Stimulated activated CD4-positive, alpha-beta T cell treated with anti-CD3 and anti-CD28 coated beads, Interleukin-1b, Interleukin-23, amount 100 ng/mL, for 1 hour (primary cell): ENCODE data around the gene PNKD.

Experiments used
- DNase-seq, 2 donors: peaks; one replicate each; pipeline ENCODE4 v3.0.0-alpha.2; 2020; ENCODE audit warnings: low read depth in 2 of 2

The PNKD gene

GRCh38 chr2:218375212-218375611 is 104.9 kb downstream of the PNKD start:
- no peak for DNase-seq

DNA sequence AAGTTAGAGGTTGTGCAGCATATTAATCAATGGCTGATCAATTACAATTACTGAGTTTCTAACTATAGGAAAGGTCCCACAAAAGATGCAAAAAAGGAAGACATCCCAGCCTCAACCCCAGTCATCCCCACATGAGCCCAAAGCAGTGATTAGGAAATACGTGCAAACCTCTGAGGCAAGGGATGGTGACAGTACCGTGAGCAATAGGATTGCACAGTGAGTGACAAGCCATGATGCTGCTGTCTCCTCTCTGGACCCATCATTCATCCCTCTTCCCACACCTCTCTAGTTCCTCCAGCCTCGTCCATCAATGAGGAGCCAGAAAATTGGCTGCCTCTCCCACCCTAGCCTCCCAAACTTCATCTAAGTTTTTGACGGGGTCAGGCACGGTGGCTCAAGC is 107.7 kb downstream of the PNKD start:
- no peak for DNase-seq

DNA sequence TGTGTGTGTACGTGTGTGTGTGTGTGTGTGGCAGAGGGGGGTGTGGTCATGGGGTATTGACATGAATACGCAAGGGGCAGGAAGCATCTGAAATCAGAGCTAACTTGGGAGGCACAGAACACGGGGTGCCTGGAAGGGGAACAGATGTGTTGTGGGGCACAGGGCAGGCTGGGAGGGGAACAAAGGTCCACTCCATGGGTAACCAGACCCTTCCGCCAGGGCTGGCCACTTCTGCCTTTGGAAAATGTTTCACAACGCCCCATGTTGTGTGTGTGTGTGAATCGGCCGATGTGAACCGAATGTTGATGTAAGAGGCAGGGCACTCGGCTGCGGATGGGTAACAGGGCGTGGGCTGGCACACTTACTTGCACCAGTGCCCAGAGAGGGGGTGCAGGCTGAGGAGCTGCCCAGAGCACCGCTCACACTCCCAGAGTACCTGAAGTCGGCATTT is 111.6 kb downstream of the PNKD start, which contains the start of gene SLC11A1:
Gene SLC11A1 (plus strand): TSS at position 358 of the 451 bp plus-strand sequence. CDS start 96 bp downstream, outside the sequence.
- DNase-seq, result no peak

DNA sequence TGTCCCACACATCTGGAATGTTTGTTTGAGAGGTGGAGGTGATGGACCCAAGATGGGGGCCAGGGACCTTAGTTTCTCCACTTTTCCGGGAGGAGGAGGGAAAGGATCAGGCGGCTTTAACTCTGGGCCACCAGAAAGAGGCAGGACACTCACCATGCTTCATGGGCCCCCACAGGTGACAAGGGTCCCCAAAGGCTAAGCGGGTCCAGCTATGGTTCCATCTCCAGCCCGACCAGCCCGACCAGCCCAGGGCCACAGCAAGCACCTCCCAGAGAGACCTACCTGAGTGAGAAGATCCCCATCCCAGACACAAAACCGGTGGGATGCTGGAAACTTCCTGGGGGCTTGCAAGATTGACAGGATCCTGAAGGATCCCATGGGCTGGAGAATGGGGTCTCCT is 112.5 kb downstream of the PNKD start:
- DNase-seq, result no peak

DNA sequence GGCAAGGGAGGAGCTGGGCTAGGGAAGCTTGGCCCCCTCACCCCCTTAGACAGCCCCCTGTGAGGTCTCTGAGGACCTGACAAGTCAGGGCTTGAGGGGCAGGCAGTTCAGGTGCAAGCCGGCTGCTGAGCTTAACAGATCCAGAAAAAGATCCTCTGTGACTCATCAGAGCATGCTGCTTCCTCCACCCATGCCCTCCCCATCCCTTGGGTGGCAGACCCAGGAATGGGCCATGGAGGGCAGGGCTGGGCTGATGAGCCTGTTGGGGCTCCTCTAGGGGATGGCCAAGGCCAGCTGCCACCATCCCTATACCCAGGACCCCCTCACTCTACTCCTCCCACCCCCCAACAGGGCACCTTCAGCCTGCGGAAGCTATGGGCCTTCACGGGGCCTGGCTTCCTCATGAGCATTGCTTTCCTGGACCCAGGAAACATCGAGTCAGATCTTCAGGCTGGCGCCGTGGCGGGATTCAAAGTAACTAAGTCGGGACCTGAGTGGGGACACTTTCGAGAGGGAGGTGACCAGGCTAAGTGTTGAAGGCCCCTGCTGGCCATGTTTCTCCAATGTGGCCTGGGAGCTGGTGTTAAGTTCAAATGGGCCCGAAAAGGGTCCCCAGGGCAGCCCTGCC is 113.7 kb downstream of the PNKD start:
- no peak for DNase-seq

DNA sequence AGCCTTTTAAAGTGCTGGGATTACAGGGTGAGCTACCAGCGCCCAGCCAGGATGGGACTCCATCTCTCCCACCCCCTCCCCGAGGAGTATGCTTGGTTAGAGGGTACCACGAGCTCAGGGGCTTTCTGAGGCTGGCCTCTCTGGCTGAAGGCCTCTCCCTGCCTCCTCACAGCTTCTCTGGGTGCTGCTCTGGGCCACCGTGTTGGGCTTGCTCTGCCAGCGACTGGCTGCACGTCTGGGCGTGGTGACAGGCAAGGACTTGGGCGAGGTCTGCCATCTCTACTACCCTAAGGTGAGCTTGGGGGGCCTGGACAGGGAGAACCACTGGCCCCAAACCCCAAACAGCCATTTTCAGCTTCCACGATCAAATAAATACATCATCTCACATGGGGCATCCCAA is 114.7 kb downstream of the PNKD start:
- DNase-seq, result no peak

GRCh38 chr2:218386505-218387368 is 116.4 kb downstream of the PNKD start:
- no peak for DNase-seq

DNA sequence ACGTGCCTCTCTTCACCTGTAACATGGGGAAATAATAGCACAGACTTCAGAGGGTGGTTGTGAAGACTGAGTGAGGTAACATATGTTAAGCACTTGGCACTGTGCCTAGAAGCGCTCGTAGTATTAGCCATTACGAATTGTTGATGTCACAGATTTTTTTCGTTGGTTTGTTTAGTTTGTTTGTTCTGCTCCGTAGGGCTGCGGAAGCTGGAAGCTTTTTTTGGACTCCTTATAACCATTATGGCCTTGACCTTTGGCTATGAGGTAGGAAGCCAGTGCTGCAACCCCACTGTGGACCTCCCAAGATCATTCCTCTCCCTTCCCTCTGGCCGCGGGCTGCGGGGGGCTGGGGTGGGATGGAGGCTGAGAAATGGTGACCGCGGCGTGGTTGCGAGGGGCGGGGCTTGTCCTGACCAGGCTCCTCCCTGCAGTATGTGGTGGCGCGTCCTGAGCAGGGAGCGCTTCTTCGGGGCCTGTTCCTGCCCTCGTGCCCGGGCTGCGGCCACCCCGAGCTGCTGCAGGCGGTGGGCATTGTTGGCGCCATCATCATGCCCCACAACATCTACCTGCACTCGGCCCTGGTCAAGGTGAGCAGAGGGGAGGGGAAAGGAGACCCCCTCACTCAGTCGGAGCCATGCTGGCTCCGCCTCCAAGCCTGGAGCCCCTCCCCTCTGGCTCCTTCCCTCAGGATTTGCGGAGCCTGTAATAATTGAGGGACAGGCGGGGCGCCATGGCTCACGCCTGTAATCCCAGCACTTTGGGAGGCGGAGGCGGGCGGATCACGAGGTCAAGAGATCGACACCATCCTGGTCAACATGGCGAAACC is 117.3 kb downstream of the PNKD start:
- no peak for DNase-seq

GRCh38 chr2:218389333-218390150 is 119.2 kb downstream of the PNKD start:
- no peak for DNase-seq

DNA sequence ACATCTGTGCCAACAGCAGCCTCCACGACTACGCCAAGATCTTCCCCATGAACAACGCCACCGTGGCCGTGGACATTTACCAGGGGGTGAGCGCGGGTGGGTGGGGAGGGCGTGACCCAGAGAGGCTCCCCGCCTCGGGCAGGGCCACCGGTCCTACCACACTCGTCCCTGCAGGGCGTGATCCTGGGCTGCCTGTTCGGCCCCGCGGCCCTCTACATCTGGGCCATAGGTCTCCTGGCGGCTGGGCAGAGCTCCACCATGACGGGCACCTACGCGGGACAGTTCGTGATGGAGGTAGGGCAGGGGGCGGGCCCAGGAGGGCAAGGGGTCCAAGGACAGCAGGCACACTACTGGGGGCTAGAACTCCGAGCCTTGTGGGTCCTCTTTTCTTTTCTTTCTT is 120.9 kb downstream of the PNKD start:
- DNase-seq, result no peak

DNA sequence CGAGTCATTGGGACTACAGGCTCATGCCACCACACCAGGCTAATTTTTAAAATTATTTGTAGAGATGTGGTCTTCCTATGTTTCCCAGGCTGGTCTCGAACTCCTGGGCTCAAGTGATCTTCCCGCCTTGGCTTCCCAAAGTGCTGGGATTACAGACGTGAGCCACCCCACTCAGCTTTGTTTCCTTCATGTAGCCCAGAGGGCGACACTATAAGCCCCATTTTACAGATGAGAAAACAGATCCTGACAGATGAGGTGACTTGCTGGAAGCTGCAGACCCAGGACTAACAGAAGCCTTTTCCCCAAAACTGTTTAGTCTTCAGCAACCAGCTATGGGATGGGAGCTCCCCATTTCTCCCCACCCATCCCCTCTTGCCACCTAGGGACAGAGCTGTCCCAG is 122.1 kb downstream of the PNKD start:
- DNase-seq, result no peak

DNA sequence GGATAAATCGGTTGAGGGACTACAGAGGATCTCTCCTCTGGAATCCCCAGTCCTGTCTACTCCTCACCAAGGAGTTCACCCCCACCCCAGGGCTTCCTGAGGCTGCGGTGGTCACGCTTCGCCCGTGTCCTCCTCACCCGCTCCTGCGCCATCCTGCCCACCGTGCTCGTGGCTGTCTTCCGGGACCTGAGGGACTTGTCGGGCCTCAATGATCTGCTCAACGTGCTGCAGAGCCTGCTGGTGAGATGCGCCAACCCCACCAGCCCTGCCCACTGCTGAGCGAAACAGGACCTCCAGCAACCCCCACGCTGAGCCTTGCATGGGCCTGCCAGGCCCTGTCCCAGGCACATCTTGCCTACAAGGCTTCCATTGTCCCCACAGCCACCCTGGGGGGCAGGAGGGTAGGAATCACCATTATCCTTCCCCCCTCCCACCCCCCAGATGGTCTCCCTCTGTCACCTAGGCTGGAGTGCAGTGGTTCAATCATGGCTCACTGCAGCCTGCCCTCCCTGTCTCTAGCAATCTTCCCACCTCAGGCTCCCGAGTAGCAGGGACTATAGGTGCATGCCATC is 122.7 kb downstream of the PNKD start:
- DNase-seq, result no peak

GRCh38 chr2:218393750-218394290 is 123.5 kb downstream of the PNKD start:
- DNase-seq, result no peak

DNA sequence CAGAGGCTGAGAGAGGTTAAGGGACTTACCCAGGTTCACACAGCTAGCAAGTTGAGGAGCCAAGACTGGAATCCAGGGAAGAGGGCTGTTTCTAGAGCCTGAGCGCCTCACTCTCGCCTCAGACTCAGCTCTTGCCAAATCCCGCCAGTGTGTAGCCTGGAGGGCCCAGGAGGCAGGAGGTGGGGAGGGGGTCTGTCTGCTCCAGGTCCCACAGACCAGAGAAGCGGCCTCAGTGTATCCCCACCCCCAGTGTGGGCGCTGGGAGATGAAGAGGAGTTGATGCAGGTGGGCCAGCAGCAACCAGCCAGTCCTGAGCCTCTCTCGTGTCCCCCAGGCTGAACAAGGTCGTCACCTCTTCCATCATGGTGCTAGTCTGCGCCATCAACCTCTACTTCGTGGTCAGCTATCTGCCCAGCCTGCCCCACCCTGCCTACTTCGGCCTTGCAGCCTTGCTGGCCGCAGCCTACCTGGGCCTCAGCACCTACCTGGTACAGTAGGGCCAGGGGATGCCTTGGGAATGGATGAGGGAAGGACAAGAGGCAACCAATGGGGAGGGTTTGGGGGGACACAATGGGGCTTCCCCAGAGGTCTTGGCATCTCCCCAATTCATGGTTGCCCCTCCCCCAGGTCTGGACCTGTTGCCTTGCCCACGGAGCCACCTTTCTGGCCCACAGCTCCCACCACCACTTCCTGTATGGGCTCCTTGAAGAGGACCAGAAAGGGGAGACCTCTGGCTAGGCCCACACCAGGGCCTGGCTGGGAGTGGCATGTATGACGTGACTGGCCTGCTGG is 124.2 kb downstream of the PNKD start:
- DNase-seq, result no peak

GRCh38 chr2:218395090-218395444 is 124.7 kb downstream of the PNKD start:
- no peak for DNase-seq

DNA sequence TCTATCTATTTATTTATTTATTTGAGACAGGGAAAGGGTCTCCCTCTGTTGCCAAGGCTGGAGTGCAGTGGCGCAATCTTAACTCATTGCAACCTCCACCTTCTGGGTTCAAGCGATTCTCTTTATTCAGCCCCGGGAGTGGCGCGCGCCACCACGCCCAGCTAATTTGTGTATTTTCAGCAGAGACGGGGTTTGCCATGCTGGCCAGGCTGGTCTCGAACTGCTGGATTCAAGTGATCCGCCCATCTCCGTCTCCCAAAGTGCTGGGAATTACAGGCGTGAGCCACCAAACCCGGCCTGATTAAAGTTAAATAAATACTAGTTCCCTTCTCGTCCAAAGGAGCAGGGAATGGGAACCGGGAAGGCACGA is 125.1 kb downstream of the PNKD start:
- DNase-seq, result no peak

GRCh38 chr2:218395826-218396687 is 125.7 kb downstream of the PNKD start:
- peak; percentile 85 to 90 for DNase-seq
